ENCODE data around the gene TRIM67.

TRIM67 gene

GRCh38 chr1:231183639-231184590, 22.1 kb downstream of the TRIM67 start:
- DNase-seq (ENCODE audit: low read depth in 2 of 2), result no peak

- no peak for DNase-seq (ENCODE audit: low read depth in 2 of 2)
Measured at GRCh38 chr1:231184891-231185290, 23.0 kb downstream of the TRIM67 start.

DNA sequence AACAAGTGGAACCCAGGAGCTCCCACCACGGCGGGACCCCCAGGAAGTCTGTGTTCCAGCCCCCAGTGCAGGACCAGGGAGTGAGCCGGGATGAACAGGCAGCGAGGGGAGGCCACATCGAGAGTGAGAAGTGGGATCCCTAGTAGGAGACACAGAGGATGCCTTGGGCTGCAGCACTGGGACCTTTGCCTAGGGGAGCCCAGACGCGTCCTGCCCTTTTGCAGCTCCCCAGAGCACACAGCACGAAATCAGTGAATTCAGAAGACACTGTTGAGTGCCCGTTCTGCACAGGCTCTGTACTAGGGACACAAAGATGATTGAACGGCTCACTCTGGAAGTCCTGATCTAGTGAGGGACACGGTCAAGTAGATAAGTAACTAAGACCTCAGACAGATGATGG, 23.5 kb downstream of the TRIM67 start:
- DNase-seq (ENCODE audit: low read depth in 2 of 2), result no peak

- no peak for DNase-seq (ENCODE audit: low read depth in 2 of 2)
Measured at GRCh38 chr1:231186356-231187115, 24.7 kb downstream of the TRIM67 start.

DNA sequence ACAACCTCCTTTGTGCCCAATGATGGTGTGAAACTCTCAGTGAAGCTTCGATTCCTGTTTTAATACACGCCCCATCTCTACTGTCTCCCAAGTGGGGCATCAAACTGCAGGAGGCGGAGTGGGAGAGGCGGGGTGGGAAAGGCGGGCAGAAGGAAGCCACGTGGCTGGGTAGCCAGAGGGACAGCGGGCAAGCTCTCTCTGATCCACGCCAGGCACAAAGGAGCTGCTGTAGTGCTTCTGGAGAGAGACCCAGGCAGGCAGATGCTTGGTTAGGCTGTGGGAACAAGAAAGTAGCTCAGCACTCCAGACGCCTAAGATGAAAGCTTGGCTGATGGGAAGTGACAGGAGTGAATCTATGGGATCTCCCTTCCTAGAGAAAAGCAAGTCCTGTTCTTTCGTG, 25.7 kb downstream of the TRIM67 start:
- DNase-seq (ENCODE audit: low read depth in 2 of 2), result no peak

DNA sequence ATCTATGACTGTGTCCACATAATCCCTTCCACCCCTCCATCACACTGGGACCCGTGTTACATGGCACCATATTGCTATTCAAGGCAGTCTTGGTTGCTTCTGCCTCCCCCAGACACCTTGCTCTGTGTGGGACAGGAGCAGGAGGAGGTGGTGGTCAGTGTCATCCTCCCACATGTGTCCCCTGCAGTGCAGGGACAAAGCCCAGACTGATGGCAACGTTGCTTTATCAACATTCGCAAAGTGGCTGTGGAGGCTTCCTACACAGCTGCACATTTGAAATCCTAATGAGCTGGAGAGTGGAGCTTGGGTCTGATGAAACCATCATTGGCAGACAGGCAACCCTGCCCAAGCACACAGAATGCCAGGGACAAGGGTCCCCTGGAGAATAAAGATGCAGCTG, 26.2 kb downstream of the TRIM67 start:
- no peak for DNase-seq (ENCODE audit: low read depth in 2 of 2)

DNA sequence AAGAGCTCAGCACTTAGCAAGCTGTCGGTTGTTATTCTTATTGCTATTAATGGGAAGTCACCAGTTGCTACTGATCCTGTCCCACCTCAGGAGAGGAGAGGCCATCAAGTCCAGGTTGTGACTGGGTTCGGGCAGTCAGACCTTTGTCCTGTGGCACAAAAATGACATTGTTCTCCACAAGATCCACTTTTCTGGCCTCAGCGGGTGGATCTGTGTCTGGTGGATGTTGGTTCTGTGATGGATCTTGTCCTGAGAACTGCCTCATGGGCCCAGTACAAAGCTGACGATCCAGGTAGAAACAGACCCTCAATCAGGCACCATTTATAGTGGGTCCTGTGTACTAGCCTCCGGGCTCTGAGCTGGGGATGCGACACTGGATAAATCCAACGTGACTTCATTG, 26.9 kb downstream of the TRIM67 start:
- no peak for DNase-seq (ENCODE audit: low read depth in 2 of 2)

DNA sequence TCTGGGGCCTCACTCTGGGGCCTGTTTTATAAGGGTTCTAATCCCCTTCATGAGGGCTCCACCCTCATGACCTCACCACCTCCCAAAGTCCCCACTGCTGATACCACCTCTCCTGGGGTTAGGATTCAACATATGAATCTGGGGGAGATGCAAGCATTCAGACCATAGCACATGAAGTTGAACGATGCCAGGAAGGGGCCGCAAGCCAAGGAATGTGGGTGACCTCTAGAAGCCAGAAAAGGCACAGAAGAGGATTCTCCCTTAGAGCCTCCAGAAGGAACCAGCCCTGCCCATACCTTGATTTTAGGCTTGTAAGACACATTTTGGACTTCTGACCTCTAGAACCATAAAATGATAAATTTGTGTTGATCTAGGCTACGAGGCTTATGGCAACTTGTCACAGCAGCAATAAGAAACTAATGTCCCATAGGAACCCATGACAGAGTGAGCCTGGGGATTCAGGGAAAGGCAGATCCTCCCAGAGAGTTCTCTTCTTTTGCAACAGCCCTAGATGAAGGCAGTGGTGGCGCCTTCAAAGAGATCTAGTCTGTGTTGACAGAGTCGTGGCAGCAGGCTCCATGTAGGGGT, 27.9 kb downstream of the TRIM67 start:
- no peak for DNase-seq (ENCODE audit: low read depth in 2 of 2)

DNA sequence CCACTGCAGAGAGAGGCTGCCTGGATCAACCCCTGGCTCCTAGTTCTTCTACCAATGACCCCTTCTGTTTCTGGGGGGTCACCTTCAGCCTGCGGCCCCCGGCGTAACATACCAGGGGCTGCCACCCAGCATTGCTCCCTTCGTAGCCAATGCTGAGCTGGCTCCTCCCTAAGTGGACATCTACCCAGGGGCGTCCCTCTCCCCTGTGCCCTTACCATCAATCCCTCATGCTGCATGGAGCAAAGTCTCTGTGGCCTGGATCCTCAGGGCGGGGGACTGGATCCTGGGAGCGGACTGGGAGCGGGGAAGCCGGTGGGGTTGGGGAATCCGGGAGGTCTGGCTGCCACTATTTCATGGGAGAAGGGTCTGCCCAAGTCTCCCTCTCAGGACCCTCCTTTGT, 28.6 kb downstream of the TRIM67 start:
- DNase-seq (ENCODE audit: low read depth in 2 of 2), result no peak

- DNase-seq (ENCODE audit: low read depth in 2 of 2), result no peak
Measured at GRCh38 chr1:231192620-231193163, 30.8 kb downstream of the TRIM67 start.

- no peak for DNase-seq (ENCODE audit: low read depth in 2 of 2)
Measured at GRCh38 chr1:231193710-231194340, 32.0 kb downstream of the TRIM67 start.

GRCh38 chr1:231194476-231194842, 32.6 kb downstream of the TRIM67 start:
- no peak for DNase-seq (ENCODE audit: low read depth in 2 of 2)

GRCh38 chr1:231194843-231195516, 33.1 kb downstream of the TRIM67 start:
- DNase-seq (ENCODE audit: low read depth in 2 of 2), result no peak

DNA sequence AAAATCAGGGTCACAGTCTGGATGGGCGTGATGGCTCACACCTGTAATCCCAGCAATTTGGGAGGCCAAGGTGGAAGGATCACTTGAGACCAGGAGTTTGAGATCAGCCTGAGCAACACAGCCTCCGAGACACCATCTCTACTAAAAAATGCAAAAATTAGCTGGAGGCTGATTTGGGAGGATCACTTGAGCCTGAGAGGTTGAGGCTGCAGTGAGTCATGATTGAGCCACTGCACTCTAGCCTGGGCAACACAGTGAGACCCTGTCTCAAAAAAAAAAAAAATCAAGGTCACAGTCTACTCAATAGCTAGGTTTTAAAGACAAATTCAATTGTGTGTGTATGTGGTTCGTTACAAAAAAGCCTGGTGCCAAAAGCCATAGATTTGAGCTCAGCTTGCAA, 34.4 kb downstream of the TRIM67 start:
- no peak for DNase-seq (ENCODE audit: low read depth in 2 of 2)

GRCh38 chr1:231196728-231197127, 34.9 kb downstream of the TRIM67 start:
- DNase-seq (ENCODE audit: low read depth in 2 of 2), result no peak

- no peak for DNase-seq (ENCODE audit: low read depth in 2 of 2)
Measured at GRCh38 chr1:231199868-231200267, 38.0 kb downstream of the TRIM67 start.

- no peak for DNase-seq (ENCODE audit: low read depth in 2 of 2)
Measured at GRCh38 chr1:231200388-231201031, 38.7 kb downstream of the TRIM67 start.

DNA sequence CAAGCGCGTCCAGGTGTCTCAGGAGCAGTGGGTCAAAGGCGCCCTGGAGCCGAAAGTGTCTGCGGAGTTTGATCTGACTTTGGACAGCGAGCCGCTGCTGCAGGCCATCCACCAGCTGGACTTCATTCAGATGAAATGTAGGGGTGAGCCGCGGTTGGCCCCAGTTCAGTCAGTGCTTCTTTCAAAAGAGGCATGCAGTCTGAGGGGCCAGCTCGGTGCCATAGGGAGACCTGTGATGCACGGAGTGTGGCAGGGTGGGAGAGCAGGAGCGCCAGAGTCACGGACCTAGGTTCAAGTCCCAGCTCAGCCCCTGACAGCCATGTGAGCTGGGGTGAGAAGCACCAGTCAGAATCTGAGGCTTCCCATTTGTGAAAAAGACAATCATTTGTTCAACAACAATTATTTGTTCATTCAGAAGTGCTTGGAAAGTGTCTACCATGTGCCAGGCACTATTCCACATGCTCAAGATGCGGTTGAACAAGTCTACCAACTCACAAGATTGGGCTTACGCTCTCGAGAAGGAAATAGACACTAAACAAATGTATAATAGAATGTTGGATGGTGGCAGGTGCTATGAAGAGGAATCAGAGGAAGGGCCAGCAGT, 39.6 kb downstream of the TRIM67 start:
- DNase-seq (ENCODE audit: low read depth in 2 of 2), result no peak

DNA sequence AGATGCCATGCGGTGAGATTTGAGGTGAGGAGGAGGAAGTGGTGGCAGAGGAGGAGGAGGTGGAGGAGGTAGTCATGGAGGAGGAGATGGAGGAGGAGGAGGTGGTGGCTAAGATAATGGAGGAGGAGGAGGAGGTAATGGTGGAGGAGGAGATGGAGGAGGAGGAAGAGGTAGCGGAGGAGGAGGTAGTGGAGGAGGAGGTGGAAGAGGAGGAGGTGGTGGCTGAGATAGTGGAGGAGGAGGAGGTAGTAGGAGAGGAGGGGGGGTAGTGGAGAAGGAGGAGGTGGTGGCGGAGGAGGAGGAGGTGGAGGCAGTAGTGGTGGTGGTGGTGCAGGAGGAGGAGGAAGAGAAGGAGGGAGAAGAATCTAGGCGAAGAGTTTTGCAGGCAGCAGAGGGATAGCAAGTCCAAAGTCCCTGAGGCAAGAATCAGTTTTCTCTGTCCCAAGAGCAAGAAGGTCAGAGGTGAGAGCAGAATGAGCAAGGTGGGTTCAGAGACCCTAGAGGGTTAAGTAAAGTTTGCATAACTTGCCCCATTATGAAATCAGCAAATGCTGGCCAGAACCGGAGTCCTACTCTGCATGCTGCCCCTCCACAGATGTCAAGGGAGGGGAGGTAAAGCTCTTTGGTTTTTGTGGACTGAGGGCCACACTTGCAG, 40.2 kb downstream of the TRIM67 start:
- no peak for DNase-seq (ENCODE audit: low read depth in 2 of 2)
